HG03025 (cell line): Measurements from ENCODE around the gene RGS7.
A peak's percentile ranks its signal among the peaks of the same experiment; 100 is the strongest.
"Not testable (repeated sequence)": the region's sequence is repeated elsewhere in the genome, so short reads cannot be mapped to it uniquely, and the experiment has no call there.

Source experiments
- ATAC-seq: cut with Tn5 transposase; IDR thresholded peaks from one replicate; pipeline ENCODE4 v1.9.1; 2021; ENCODE audit warnings: mild to moderate bottlenecking, moderate library complexity; ENCODE audit not compliant: unreplicated experiment, low FRiP score

RGS7 gene

DNA sequence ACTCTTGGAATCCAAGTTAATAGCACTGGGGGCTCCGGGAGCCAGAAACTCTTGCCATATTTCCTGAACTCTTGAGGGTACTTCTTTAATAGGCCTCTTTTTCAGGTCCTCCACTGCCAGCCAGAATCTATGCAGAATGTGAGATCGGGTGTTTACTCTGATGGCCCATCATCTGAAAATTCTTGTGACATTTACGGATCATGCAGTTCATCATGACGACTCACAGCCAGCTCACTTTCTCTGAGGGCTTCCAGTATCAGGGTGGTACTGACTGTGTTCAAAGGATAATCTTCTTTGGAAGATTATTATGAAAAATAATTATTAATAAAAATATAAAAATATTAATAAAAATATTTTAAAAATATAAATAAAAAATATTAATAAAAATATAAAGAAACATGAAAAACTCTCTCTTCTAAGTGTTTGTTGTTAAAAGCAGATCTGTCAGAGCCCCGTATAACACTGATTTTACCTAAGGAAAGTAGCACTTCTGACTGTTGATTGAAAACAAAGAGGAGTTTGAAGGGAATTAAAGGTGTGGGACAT is 550.7 kb downstream of the RGS7 start:
- no peak for ATAC-seq

DNA sequence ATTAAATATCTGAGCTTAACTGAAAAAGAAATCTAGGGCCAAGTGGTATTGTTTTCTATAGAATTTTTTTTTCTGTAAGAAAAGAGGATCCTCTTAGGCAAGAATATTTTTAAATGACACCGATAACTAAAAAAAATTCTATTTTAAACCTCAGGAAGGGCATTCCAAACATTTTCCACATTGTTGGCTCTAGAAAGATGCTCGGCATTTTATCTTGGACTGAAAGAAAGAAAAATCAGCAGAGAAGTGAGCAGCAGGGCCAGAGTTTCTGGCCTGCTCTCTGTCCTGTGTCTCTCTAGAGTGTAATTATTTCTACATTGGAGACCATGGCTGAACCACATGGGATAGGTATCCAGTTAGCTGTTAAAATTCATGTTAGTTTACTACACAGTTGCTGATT is 552.5 kb downstream of the RGS7 start:
- ATAC-seq, result no peak

DNA sequence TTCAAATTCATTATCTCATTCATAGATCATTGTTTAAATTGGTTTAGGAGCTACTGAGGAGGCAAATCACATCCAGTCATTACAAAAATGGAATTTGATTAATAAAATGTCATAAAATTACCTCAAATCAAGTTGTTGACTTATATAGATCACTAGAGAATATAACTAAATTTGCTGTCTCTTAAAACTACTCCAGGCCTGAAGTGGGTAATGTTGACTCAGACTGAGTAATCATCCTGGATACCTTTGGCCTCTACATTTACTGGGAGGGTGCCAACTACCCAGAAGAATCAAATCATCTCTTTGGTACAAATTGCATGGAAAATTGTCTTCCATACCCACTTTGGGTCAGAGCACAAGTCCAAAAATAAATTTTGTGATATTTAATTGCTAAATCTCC is 553.9 kb downstream of the RGS7 start:
- ATAC-seq, result no peak

DNA sequence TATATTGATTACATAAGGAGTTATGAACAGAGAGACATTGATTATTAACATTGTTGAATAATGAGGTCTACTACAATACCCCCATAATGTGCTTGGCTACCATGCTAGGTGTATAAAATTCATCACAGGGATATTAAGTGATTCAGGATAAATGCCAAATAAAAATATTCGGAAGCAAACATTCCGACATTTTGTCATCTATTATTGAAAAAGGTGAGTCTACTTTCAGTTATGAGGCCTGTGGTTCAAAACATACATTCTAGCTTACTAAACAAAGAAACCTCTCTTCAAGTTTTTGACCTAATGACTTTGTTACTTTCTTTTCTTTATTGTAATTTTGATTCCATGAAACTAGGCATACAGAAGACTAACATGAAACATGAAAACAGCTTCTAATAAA is 554.7 kb downstream of the RGS7 start:
- ATAC-seq, result no peak

DNA sequence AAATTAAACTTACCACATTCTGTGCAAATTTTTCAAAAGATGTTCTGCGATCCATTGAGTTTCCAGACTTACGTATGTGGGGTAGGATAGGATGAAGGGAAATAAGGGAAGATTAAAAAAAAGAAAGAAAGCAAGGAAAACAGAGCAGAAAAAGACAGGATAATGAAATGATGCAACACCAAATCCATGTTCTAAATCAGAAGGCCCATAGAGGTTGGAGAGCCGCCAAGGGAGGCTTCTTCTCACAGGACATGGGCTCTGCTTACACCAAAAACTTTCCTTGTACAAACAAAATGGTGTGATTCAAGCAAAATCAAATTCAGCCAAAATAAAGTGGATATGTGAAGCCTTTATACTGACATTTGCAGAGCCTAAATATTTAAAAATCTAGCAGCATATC is 555.6 kb downstream of the RGS7 start:
- ATAC-seq, result no peak

DNA sequence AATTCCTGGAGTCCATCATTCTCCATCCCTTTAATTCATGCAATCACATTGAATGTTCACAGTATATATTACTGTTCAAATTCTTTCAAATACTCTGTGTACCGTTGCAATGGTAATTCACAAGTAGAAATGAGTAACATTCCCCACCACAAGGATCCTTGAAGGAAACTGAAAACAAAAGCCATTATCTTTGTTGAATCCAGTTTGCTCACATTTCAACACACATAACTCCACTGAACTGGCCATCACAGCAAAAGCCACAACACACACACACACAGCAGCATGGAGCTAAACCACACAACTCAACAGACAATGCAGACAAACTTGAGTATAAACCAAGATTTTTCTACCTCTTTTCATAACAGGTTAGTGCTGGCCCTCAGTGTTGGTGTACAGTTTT is 556.7 kb downstream of the RGS7 start:
- ATAC-seq, result no peak

DNA sequence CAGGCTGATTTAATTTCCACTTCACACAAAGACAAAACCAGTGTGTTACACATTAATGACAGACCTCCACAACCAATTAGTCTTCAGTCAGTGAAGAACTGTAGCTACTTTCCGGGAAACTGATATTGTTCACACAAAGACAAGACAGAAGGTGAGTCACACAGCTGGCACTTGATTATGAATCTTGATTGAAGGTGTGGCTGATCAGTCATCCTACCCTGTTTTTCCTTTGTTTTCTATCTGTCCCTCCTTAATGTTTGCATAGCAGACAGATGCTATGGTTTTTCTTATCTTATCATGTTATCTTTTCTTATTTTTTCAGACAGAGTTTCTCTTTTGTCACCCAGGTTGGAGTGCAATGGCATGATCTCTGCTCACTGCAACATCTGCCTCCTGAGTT is 560.0 kb downstream of the RGS7 start:
- ATAC-seq, result no peak

DNA sequence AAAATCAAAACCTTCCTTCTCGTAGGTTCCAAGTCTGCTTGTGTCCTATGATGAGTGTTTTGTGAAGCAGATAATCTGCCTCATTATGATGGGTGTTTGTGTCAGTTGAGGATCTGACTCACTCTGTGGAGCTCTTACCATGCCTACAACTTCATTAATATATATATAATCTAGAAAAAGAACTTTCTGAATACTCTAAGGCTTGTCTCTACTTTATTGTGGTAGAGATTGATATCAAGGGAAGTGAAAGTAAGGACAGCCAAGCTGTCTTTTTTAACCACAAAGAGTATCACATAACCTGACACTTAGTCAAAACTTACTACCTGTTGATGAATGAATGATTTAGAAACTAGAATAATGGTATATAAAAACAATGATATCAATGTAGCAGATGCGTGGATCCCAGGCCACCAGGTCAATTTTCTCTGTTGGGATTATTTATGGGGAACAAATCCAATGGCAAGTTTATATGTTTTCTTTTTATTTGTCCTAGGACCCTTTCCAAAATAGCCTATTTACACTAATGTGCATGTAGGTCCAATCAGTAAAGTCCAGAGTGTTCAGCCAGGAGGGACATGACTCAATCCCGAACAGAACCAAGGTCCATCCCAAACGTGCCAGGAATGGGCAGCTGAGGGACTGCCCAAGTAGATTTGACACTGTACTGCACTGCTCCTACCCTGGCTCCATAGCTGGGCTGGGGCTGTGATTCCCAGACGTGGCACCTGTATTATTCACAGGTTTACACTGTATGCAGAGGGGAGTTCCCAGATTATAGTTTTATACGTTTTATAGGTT is 562.8 kb downstream of the RGS7 start:
- peak; percentile 69 for ATAC-seq

DNA sequence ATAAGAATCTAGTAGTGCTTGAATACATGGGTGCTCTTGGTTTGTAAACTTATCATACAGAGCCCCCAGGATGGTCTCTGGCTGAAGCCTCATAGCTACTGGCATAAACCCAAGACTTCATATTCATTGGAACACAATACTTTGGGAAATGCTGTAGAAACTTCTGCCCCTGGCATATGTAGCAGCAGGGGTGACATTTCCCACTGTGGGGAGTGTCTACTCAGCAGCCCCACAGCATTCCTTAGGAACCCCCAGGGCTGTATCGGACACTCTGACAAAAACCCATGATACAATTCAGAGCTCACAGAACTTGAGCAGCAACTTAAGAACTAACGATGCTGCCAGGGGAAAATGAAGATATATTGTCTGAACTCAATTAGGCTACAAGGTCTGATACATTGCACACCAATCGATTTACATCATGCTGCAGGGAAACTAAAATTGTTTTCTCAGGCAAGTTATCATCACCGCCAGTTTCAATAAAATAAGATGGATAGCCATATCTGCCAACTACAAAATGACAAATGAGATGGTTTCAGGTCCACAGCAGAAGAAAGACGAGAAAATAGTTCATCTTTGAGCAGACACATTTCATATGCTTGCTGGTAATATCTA is 564.0 kb downstream of the RGS7 start:
- ATAC-seq, result no peak

DNA sequence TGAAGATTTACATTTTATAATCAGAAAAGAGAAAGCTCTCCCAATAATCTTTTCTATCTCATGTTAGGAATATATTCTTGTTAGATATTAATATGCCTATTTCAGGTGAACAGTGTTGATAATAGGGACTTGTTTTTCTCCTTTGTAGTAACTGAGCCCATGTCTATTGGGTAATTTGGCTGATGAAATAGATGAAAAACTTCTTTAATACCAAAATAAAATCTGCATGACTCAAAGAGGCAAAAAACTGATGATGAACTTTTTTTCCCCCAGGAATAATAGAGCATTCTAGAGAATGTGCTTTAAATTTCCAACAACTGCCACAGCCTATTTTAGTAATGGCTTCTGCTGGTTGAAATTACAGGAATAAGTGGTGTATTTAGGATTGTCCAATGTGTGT is 566.1 kb downstream of the RGS7 start:
- no peak for ATAC-seq

DNA sequence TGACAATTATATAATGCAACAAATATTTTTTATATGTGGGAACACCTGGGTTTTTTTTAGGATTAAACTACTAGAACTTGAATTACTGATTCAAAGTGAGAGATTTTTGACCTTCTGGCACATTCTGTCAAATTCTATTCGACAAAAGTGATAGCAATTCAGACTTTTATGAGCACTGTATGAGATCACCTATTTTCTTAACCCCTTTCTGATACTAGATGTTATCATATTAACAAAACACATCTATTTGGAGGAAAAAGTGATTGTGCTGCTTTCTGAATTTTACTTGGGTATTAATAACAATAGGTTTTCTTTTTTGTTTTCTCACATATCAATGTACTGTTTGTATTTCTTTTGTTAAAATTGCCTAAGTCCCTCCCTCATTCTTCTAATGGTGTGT is 570.1 kb downstream of the RGS7 start:
- ATAC-seq, result no peak

DNA sequence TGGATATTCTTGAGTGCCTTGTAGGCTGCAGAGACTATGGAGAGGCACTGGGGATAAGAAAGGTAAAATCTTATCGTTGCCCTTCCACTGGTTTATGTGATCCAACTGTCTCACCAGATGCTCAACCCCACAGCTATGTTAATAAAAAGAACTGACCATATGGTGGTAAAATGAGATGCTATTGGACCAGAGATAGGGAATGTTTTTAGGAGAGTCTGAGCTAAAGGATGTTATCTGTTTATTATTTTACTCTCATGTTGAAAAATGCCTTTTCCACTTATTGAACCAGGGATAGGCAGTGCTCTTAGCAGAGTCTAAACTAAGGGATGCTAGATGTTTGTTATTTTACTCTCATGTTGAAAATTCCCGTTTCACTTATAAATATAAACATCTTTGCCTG is 572.2 kb downstream of the RGS7 start:
- no peak for ATAC-seq

DNA sequence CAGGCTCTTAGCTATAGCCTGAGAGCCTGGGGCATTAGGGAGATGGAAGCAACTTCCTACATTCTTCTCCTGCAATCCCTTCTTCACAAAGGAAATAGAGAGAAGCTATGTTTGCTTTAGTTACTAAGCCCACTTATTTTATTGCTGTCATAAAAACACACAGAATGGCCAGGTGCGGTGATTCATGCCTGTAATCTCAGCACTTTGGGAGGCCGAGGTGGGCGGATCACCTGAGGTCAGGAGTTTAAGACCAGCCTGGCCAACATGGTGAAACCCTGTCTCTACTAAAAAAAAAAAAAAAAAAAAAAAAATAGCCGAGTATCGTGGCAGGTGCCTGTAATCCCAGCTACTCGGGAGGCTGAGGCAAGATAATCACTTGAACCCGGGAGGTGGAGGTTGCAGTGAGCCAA is 573.3 kb downstream of the RGS7 start:
- ATAC-seq, result not testable (repeated sequence)

DNA sequence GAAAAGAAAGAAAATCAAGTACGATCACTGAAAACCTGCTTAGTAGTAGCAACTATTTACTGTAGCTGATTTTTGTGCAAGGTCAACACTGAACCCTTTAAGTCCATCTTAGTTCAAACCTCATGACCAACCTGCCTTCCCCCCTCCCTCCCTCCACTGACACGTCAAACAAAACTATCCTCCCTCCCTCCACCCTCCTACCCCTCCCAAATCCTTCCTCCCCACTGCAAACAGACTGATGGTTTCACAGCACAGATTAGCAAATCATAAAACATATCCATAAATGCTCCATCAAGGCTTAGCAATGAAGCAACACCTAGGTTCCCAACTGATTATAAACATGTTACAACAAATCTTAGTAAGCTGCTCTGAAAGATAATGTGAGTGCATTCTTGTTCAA is 580.8 kb downstream of the RGS7 start:
- ATAC-seq, result no peak

DNA sequence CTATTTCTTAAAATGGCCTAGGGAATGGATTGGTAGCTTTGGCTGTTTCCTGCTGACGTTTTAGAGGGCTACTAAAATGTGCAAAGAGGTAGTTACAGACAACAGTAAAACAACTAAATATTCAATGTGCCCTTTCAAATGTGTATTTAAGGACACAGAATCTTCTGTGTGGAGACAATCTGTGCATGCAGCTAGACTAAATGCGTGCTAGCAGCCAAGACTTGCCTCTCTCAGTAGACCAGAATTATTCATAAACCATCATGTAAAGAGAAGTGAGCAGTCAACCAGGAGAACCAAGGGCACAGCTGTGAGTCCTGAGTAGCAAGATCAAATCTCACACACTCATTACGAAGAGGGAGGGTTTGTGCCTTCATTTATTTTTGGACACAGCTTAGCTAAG is 584.9 kb downstream of the RGS7 start:
- no peak for ATAC-seq

DNA sequence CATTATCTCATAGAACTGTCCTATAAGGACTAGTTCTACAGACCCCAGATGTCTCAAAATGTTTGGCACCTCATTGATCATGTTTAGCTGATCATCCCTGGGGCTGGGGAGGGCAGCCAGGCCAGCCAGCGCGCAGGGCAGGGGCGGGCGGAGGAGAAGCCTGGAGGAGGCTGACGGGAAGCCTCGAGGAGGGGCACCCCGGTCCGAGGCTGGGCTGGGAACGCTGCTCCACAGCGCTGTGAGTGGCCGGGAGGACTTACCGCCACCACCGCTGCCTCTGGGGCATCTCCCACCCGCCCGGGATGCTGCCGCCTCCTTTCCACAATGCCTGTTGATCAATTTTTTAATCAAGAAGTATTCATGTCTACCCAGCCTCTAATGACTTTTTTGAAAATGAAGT is 585.6 kb downstream of the RGS7 start:
- no peak for ATAC-seq

DNA sequence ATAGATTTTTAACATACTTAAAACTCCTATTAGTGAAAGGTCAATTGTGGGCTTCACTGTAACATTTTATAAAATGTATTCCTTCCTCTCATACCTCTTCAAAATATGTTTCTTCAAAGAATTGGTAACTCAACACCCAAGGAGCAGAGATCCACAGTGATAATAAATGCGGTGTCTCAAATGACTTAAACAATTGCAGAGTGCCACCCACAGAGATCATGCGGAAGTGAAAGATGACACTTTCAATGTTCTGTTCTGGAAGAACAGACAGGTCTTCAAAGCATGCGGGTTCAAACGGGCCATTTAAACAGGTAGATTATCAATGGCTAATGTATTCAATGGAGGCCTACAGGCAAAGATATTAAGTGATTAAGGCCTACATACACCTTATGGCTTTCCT is 588.0 kb downstream of the RGS7 start:
- ATAC-seq, result no peak

DNA sequence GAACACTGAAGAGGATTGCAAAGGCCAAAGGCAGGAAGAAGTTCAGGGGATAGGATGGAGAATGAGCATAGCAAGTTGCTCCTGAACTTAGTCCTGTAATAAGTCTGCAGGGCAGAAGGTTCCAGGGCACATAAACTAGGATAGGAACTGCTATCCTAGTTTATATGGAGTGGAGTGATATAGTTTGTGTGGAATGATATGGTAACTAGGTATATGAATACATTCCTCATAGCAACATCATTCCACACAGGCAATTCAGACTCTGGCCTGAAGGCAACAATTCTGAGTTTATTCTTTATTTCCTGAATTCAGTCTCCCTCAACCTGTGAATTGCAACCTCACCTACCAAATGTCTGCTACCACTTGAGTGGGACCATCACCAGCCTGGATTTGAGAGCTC is 590.2 kb downstream of the RGS7 start:
- ATAC-seq, result no peak

DNA sequence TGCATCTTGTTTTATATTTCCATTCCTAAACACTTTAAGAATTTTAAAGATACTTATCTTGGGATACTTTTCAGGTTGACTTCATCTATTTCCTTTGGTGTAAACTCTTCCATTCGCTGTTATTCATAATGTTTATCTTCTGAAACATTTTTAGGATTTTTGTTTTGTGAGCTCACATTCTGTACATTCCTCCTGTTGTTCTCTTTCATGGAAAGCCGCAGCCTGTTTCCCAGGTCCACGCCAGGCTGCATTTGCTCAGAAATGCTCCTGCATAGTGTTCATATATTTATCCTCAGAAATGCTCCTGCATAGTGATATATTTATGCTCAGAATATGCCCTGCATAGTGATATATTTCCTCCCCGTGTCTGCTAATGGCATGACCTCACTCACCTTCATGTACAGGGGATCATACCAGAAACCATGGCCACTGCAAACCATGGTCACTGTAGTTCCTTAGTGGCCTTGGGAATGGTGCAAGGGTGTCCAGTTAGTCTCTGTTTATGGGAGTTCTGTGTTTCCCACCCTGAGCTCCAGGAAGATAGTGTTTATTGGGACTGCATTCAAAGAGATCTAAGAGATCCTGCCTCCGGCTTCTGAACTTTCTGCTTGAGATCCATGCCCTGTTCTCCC is 591.2 kb downstream of the RGS7 start:
- ATAC-seq, result no peak

DNA sequence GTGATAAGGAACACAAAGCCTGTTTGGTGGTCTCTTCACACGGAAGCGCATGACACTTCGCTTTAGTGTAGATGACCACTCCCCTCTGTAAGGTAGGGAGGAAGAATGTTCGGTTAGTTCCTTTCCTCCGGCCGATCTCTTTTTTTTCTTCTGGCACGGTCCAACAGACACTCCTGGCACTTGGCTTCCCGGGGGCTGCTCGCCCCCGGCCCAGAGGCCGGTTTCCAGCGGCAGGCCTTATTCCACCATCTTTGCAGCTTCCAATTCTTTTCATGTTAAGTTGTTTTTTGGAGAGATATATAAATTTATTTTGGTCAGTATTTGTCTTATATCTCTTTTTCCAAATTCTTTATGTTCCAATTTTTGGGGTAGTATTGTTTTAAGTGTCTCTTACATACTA is 593.2 kb downstream of the RGS7 start:
- ATAC-seq, result no peak

DNA sequence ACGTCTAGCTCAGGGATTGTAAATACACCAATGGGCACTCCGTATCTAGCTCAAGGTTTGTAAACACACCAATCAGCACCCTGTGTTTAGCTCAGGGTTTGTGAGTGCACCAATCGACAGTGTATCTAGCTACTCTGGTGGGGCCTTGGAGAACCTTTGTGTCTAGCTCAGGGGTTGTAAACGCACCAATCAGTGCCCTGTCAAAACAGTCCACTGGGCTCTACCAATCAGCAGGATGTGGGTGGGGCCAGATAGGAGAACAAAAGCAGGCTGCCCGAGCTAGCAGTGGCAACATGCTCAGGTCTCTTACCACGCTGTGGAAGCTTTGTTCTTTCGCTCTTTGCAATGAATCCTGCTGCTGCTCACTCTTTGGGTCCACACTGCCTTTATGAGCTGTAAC is 593.9 kb downstream of the RGS7 start:
- not testable (repeated sequence) for ATAC-seq
